Activated CD4-positive, CD25-positive, alpha-beta regulatory T cell treated with anti-CD3 and anti-CD28 coated beads, Interleukin-2, amount 50 U/mL, for 16 hours (primary cell): ENCODE measurements around the gene CLDN15.

Source experiments
- DNase-seq: peaks from one replicate; pipeline ENCODE4 v3.0.0-alpha.2; 2020; ENCODE audit warnings: low read depth, low spot score

Gene CLDN15

GRCh38 chr7:101244375-101245146, 7.0 kb upstream of the CLDN15 start, which contains the start of gene FIS1:
Gene FIS1 (minus strand): TSS chr7:101245081. CDS start chr7:101245004, 77 bp downstream.
- DNase-seq = peak; percentile 84

GRCh38 chr7:101243646-101244374, 6.2 kb upstream of the CLDN15 start:
- DNase-seq = no peak

GRCh38 chr7:101241443-101242349, 4.1 kb upstream of the CLDN15 start:
- DNase-seq = no peak

GRCh38 chr7:101241015-101241363, 3.4 kb upstream of the CLDN15 start:
- no peak for DNase-seq

GRCh38 chr7:101240226-101241014, 2.8 kb upstream of the CLDN15 start:
- DNase-seq = no peak

GRCh38 chr7:101239951-101240220, 2.3 kb upstream of the CLDN15 start:
- no peak for DNase-seq

GRCh38 chr7:101239191-101239950, 1.8 kb upstream of the CLDN15 start:
- DNase-seq = no peak

GRCh38 chr7:101238226-101239182, 902 bp upstream of the CLDN15 start:
- no peak for DNase-seq

GRCh38 chr7:101236292-101236835, 1.2 kb downstream of the CLDN15 start:
- DNase-seq = no peak

GRCh38 chr7:101235522-101235921, 2.1 kb downstream of the CLDN15 start:
- DNase-seq = no peak

GRCh38 chr7:101235050-101235449, 2.6 kb downstream of the CLDN15 start:
- DNase-seq = no peak

- DNase-seq = no peak
These were observed 3.0 kb downstream of the CLDN15 start for GRCh38 chr7:101234636-101235035.

- DNase-seq = no peak
These were observed 3.6 kb downstream of the CLDN15 start for GRCh38 chr7:101233907-101234547.

- DNase-seq = no peak
These were observed 5.3 kb downstream of the CLDN15 start for GRCh38 chr7:101232141-101232850.

- DNase-seq = no peak
These were observed 6.0 kb downstream of the CLDN15 start for GRCh38 chr7:101231644-101232043.

GRCh38 chr7:101226721-101227120, 10.9 kb downstream of the CLDN15 start:
- DNase-seq = no peak

GRCh38 chr7:101225650-101226049, 12.0 kb downstream of the CLDN15 start:
- DNase-seq = no peak

GRCh38 chr7:101223528-101223927, 14.1 kb downstream of the CLDN15 start:
- no peak for DNase-seq
